A549 (cell line): ENCODE data around the gene EHBP1. TPM values are rescaled to one million over a fixed set of nuclear protein-coding genes. Genes with fewer than 3 reads are reported as not detected.

Experiments
- ATAC-seq, 2 experiments: fragments of 200-7000 bp in 1 of 2; fragments of >200 bp in 1 of 2; cut with Nextera tagmentation in 1 of 2; cut with Tn5 transposase in 1 of 2; 3 replicates each; pipeline versions ENCODE4 v1.8.0 to v1.9.1; 2018 to 2020; ENCODE audit warnings: mild to moderate bottlenecking in 1 of 2, moderate library complexity in 1 of 2
- CTCF ChIA-PET: fragments of 300-600 bp; sonication (Branson Sonifier 250); formaldehyde crosslinking; extraction: SDS; loops from one replicate; lab custom pipeline; 2021; ENCODE audit warnings: antibody characterized with exemption, inconsistent platforms; lab: Yijun Ruan, JAX
- POLR2A ChIA-PET: fragments of 350-600 bp; formaldehyde crosslinking; extraction: SDS; loops from one replicate; lab custom pipeline; 2021; ENCODE audit warnings: antibody characterized with exemption, inconsistent platforms; lab: Yijun Ruan, JAX
- DNase-seq, 2 experiments: peaks; one replicate each; pipeline versions ENCODE4 v3.0.0 to v3.0.0-alpha.2; 2011 to 2016; ENCODE audit warnings: low read depth in 1 of 2, low spot score in 1 of 2
- FAIRE-seq: peaks from 2 replicates; lab custom pipeline; 2011; peaks lifted over from hg19 to GRCh38; lab: Jason Lieb, UNC
- H3K27ac ChIP-seq, 2 experiments: fragments of >200 bp; sonication (Bioruptor Twin); formaldehyde crosslinking; 3 replicates each; pipeline ENCODE4 v1.5.1; 2016 to 2017
- H3K4me1 ChIP-seq: fragments of >200 bp; sonication (Bioruptor Twin); formaldehyde crosslinking; 3 replicates; pipeline ENCODE4 v1.6.1; 2016
- H3K4me2 ChIP-seq: fragments of >200 bp; sonication (Bioruptor Twin); formaldehyde crosslinking; 3 replicates; pipeline ENCODE4 v1.6.1; 2016
- H3K4me3 ChIP-seq: fragments of >200 bp; sonication (Bioruptor Twin); formaldehyde crosslinking; 3 replicates; pipeline ENCODE4 v1.5.1; 2016
- H3K9me3 ChIP-seq: fragments of >200 bp; sonication (Bioruptor Twin); formaldehyde crosslinking; 3 replicates; pipeline ENCODE4 v1.6.1; 2016
- ATOH8 ChIP-seq: fragments of 250-450 bp; sonication (Bioruptor Pico); IDR thresholded peaks from 2 replicates; pipeline ENCODE4 v1.5.0; 2020; ENCODE audit warnings: low read depth, mild to moderate bottlenecking, moderate library complexity
- BCL3 ChIP-seq: fragments of >200 bp; sonication (Bioruptor Twin); formaldehyde crosslinking; IDR thresholded peaks from 3 replicates; pipeline ENCODE4 v1.6.1; 2016
- CBX8 ChIP-seq: fragments of 200-600 bp; sonication (generic); IDR thresholded peaks from 2 replicates; pipeline ENCODE4 v1.6.1; 2016
- E2F6 ChIP-seq: IDR thresholded peaks from 2 replicates; pipeline ENCODE4 v1.6.1; 2012; ENCODE audit warnings: low read depth, borderline replicate concordance
- FOSL2 ChIP-seq, 2 experiments: fragments of 450-650 bp in 1 of 2; fragments of >200 bp in 1 of 2; sonication (Bioruptor Twin) in 1 of 2; formaldehyde crosslinking; IDR thresholded peaks; 2 replicates each; pipeline versions ENCODE4 v1.5.0 to v1.6.1; 2016 to 2020; ENCODE audit warnings: mild to moderate bottlenecking in 1 of 2, moderate library complexity in 1 of 2
- HEYL ChIP-seq: fragments of 250-450 bp; sonication (Bioruptor Pico); IDR thresholded peaks from 2 replicates; pipeline ENCODE4 v1.8.0; 2021; ENCODE audit warnings: mild to moderate bottlenecking, moderate library complexity
- HMGXB4 ChIP-seq: fragments of 250-450 bp; sonication (Bioruptor Pico); IDR thresholded peaks from 2 replicates; pipeline ENCODE4 v1.5.0; 2021; ENCODE audit warnings: mild to moderate bottlenecking, moderate library complexity, borderline replicate concordance
- MAX ChIP-seq: IDR thresholded peaks from 2 replicates; pipeline ENCODE4 v1.6.1; 2012
- MYC ChIP-seq: IDR thresholded peaks from 2 replicates; pipeline ENCODE4 v1.6.1; 2012; ENCODE audit warnings: mild to moderate bottlenecking, inconsistent platforms, low read length, improper control_type of control experiment, borderline replicate concordance
- PHF8 ChIP-seq: fragments of 200-600 bp; sonication (generic); IDR thresholded peaks from 2 replicates; pipeline ENCODE4 v1.6.1; 2016; ENCODE audit warnings: low read depth, mild to moderate bottlenecking, antibody characterized with exemption, moderate library complexity, borderline replicate concordance
- RARB ChIP-seq: fragments of 250-450 bp; sonication (Bioruptor Pico); IDR thresholded peaks from 2 replicates; pipeline ENCODE4 v1.8.0; 2021; ENCODE audit warnings: mild to moderate bottlenecking, moderate library complexity
- ZC3H11A ChIP-seq: fragments of 450-650 bp; IDR thresholded peaks from 2 replicates; pipeline ENCODE4 v1.6.1; 2014; ENCODE audit warnings: antibody characterized with exemption, mild to moderate bottlenecking
- WGBS: methylation state at CpG from one replicate; pipeline ENCODE4 v1.1.6; 2017; ENCODE audit errors: missing lambda C conversion rate; 5-methylcytosine and 5-hydroxymethylcytosine counted together
- polyA plus RNA-seq, 4 experiments: library from polyadenylated mRNA; depleted of rRNA in 3 of 4; stranded (reverse); fragments of >200 nt; fragmentation: RNase III in 1 of 4; extraction: RNeasy Plus Mini Kit Qiagen cat#74134 plus additional on column Dnase treatment in 1 of 4; gene quantifications; 2 replicates in 3 of 4; 3 replicates in 1 of 4; pipeline ENCODE4 v1.2.3, GENCODE V29; 2011 to 2017

Gene EHBP1
- polyA plus RNA-seq, 2 of the 4 experiments (the other 2 are of a cell fraction), result 65.7 to 204 TPM

GRCh38 chr2:63057249-63058143 lies 352.0 kb downstream of the EHBP1 start:
- POLR2A ChIA-PET, result no interaction called here
- Histone ChIP-seq H3K9me3 (no peaks in the 10 kb centered on the region), H3K4me3 (no peak overlapping the region)
- CTCF ChIA-PET, result interaction anchor here (0.6 kb wide), 1 partner anchor 39 kb away, joined by 3 read pairs; no protein-coding TSS in a partner anchor
- no peak for TF ChIP-seq PHF8
- no peak for TF ChIP-seq CBX8
- TF ChIP-seq FOSL2 (IDR thresholded peaks at IDR 0.05), result no peak
- TF ChIP-seq FOSL2 (CRISPR knock-in tag; IDR thresholded peaks at IDR 0.05), result no peak
- TF ChIP-seq MYC, result no peak
- TF ChIP-seq HMGXB4 (CRISPR knock-in tag), result no peak
- TF ChIP-seq, all 56 proteins: peak for 0
- no peak for DNase-seq
- Histone ChIP-seq H3K4me2 (no peak overlapping the region), H3K4me1 (no peaks in the 10 kb centered on the region), H3K27ac (no peak overlapping the region)
- 90% methylated on average over 29 of the region's 35 CpGs for WGBS
- FAIRE-seq, result no peak
- no peak for ATAC-seq

GRCh38 chr2:63058144-63058920 lies 352.8 kb downstream of the EHBP1 start:
- ChIA-PET POLR2A (no interaction called here), CTCF (interaction anchor here (0.9 kb wide), 1 partner anchor 9 kb away, joined by 3 read pairs; no protein-coding TSS in a partner anchor)
- Histone ChIP-seq H3K9me3 (no peaks in the 10 kb centered on the region), H3K27ac (no peak overlapping the region), H3K4me3 (no peak overlapping the region), H3K4me2 (no peak overlapping the region), H3K4me1 (no peaks in the 10 kb centered on the region)
- ATAC-seq, result peak; percentile 7 to 25; a peak in 2 of 6 replicates
- WGBS, result 88% methylated on average over 35 of the region's 35 CpGs
- FAIRE-seq, result no peak
- no peak for DNase-seq
- TF ChIP-seq ATOH8 (CRISPR knock-in tag) (no peak), BCL3 (no peak), HEYL (CRISPR knock-in tag) (no peak)

GRCh38 chr2:63058921-63059792 lies 353.6 kb downstream of the EHBP1 start:
- DNase-seq, result no peak
- peak overlapping the region; percentile 38 to 80; a peak in 5 of 6 replicates for H3K27ac ChIP-seq
- FAIRE-seq, result no peak
- WGBS, result 91% methylated on average over 49 of the region's 67 CpGs
- TF ChIP-seq MAX (peak; percentile 41; the same call in 1 of the 2 replicates), E2F6 (peak; percentile 82), RARB (CRISPR knock-in tag) (no peak), ZC3H11A (no peak)
- TF ChIP-seq, all 56 proteins: peak for 2
- ChIA-PET CTCF (interaction anchor here (0.9 kb wide), 1 partner anchor 8 kb away, joined by 3 read pairs; no protein-coding TSS in a partner anchor), POLR2A (no interaction called here)
- H3K4me3 ChIP-seq, result peak overlapping the region; percentile 37
- H3K4me2 ChIP-seq, result peak overlapping the region; percentile 78
- H3K4me1 ChIP-seq, result no peaks in the 10 kb centered on the region
- no peaks in the 10 kb centered on the region for H3K9me3 ChIP-seq
- ATAC-seq, result peak; percentile 2 to 31; a peak in 3 of 6 replicates
